ENCODE results near the gene VSTM4.

GRCh38 chr10:49104323-49104722 is 11.0 kb downstream of the VSTM4 start:
- TF ChIP-seq CTCF (IDR thresholded peaks at IDR 0.05; ENCODE audit: borderline replicate concordance, extremely low read depth, low read length, poor library complexity, severe bottlenecking) (no peak), EZH2 (IDR thresholded peaks at IDR 0.05; ENCODE audit: borderline replicate concordance, low read depth, low read length, severe bottlenecking) (no peak)

Data from DND-41 (cell line).